Activated CD4-positive, alpha-beta T cell treated with anti-CD3 and anti-CD28 coated beads, Interleukin-2, amount 10 ng/mL, durations not matched to agents 7 days and 5 days (primary cell): ENCODE results near the gene ACE. TPM values are rescaled to one million over a fixed set of nuclear protein-coding genes. Genes with fewer than 3 reads are reported as not detected.

Source experiments
- CTCF ChIA-PET: fragments of 350-600 bp; sonication (Branson Sonifier 250); formaldehyde crosslinking; loops from one replicate; lab custom pipeline; 2021; ENCODE audit warnings: antibody characterized with exemption; lab: Charles Lee
- POLR2A ChIA-PET: fragments of 350-600 bp; sonication (Branson Sonifier 250); formaldehyde crosslinking; loops from one replicate; lab custom pipeline; 2021; ENCODE audit warnings: antibody characterized with exemption; lab: Charles Lee
- DNase-seq: peaks from one replicate; pipeline ENCODE4 v3.0.0-alpha.2; 2020
- H3K27ac Mint-ChIP-seq: one replicate; pipeline ENCODE4 v1.8.0; 2021; ENCODE audit warnings: mild to moderate bottlenecking, moderate library complexity, mixed read lengths
- H3K27me3 Mint-ChIP-seq: one replicate; pipeline ENCODE4 v1.8.0; 2021; ENCODE audit warnings: mixed read lengths
- H3K36me3 Mint-ChIP-seq: one replicate; pipeline ENCODE4 v1.8.0; 2021; ENCODE audit warnings: low read depth, mixed read lengths
- H3K4me1 Mint-ChIP-seq: one replicate; pipeline ENCODE4 v1.8.0; 2021; ENCODE audit warnings: mixed read lengths
- H3K4me3 Mint-ChIP-seq: one replicate; pipeline ENCODE4 v1.8.0; 2021; ENCODE audit warnings: mild to moderate bottlenecking, moderate library complexity, mixed read lengths
- H3K9me3 Mint-ChIP-seq: one replicate; pipeline ENCODE4 v1.8.0; 2021; ENCODE audit warnings: mixed read lengths
- total RNA-seq, 2 experiments: library from RNA; stranded (reverse); gene quantifications; one replicate each; pipeline ENCODE4 v1.2.3, GENCODE V29; 2021

The ACE gene
- total RNA-seq, result 1 to 10 TPM; 4.1 to 5.9 TPM

GRCh38 chr17:63476854-63477479, at the start of gene ACE:
TSS of gene ACE (plus strand) at chr17:63477061. CDS start at chr17:63477095, 34 bp downstream.
- Mint-ChIP-seq H3K27ac (no peak within 1 kb of the TSS), H3K4me1 (peaks cover 20% of the 10 kb centered on the region), H3K27me3 (peaks cover 48% of the 10 kb centered on the region), H3K36me3 (no peaks in the 10 kb centered on the region), H3K4me3 (peak within 1 kb of the TSS; percentile 72), H3K9me3 (no peaks in the 10 kb centered on the region)
- peak; percentile 52 for DNase-seq
- ChIA-PET POLR2A (no interaction called here), CTCF (interaction anchor here (1.1 to 7.6 kb wide), 6 partner anchors 11 to 135 kb away, joined by 3 to 60 read pairs (median 4); no protein-coding TSS in a partner anchor)

GRCh38 chr17:63429766-63430165, 47.1 kb upstream of the ACE start:
- DNase-seq, result no peak
- ChIA-PET POLR2A (no interaction called here), CTCF (interaction anchor here (1.8 to 7.3 kb wide), 3 partner anchors 15 to 183 kb away, joined by 5 to 60 read pairs (median 57); partner anchors contain the start of genes ACE and CYB561)
- Mint-ChIP-seq H3K4me1 (peaks cover 71% of the 10 kb centered on the region), H3K27me3 (peaks cover 2% of the 10 kb centered on the region), H3K4me3 (no peak overlapping the region), H3K9me3 (no peaks in the 10 kb centered on the region), H3K36me3 (peaks cover 2% of the 10 kb centered on the region), H3K27ac (peak overlapping the region; percentile 42)

- Mint-ChIP-seq H3K27ac (peak overlapping the region; percentile 42), H3K36me3 (peaks cover 5% of the 10 kb centered on the region), H3K4me1 (peaks cover 75% of the 10 kb centered on the region), H3K27me3 (no peaks in the 10 kb centered on the region), H3K9me3 (no peaks in the 10 kb centered on the region), H3K4me3 (no peak overlapping the region)
- ChIA-PET POLR2A (no interaction called here), CTCF (interaction anchor here (1.8 to 7.3 kb wide), 2 partner anchors 15 to 182 kb away, joined by 5 to 57 read pairs; partner anchors contain the start of gene CYB561)
- no peak for DNase-seq
Measured at GRCh38 chr17:63430223-63430622, 46.6 kb upstream of the ACE start.

GRCh38 chr17:63431618-63431938, 45.3 kb upstream of the ACE start:
- ChIA-PET POLR2A (no interaction called here), CTCF (interaction anchor here (1.1 to 7.3 kb wide), 6 partner anchors 8 to 180 kb away, joined by 3 to 57 read pairs (median 4); partner anchors contain the start of gene CYB561)
- peaks cover 5% of the 10 kb centered on the region for H3K36me3 Mint-ChIP-seq
- no peaks in the 10 kb centered on the region for H3K9me3 Mint-ChIP-seq
- H3K4me3 Mint-ChIP-seq, result no peak overlapping the region
- no peak for DNase-seq
- H3K27me3 Mint-ChIP-seq, result no peaks in the 10 kb centered on the region
- no peak overlapping the region for H3K27ac Mint-ChIP-seq
- peaks cover 72% of the 10 kb centered on the region for H3K4me1 Mint-ChIP-seq

- ChIA-PET POLR2A (no interaction called here), CTCF (interaction anchor here (1.1 to 7.3 kb wide), 6 partner anchors 8 to 180 kb away, joined by 3 to 57 read pairs (median 4); partner anchors contain the start of gene CYB561)
- Mint-ChIP-seq H3K36me3 (peaks cover 5% of the 10 kb centered on the region), H3K4me1 (peaks cover 72% of the 10 kb centered on the region), H3K9me3 (no peaks in the 10 kb centered on the region), H3K27me3 (no peaks in the 10 kb centered on the region), H3K4me3 (no peak overlapping the region), H3K27ac (no peak overlapping the region)
- DNase-seq, result no peak
Measured at GRCh38 chr17:63431939-63432804, 44.7 kb upstream of the ACE start.

- CTCF ChIA-PET, result interaction anchor here (0.6 to 7.3 kb wide), 15 partner anchors 9 to 254 kb away, joined by 3 to 57 read pairs (median 5); partner anchors contain the start of genes ACE and CYB561
- peaks cover 61% of the 10 kb centered on the region for H3K4me1 Mint-ChIP-seq
- POLR2A ChIA-PET, result no interaction called here
- no peaks in the 10 kb centered on the region for H3K27me3 Mint-ChIP-seq
- DNase-seq, result no peak
- peaks cover 5% of the 10 kb centered on the region for H3K36me3 Mint-ChIP-seq
- no peaks in the 10 kb centered on the region for H3K9me3 Mint-ChIP-seq
- no peak overlapping the region for H3K4me3 Mint-ChIP-seq
- peak overlapping the region; percentile 88 for H3K27ac Mint-ChIP-seq
Measured at GRCh38 chr17:63433746-63434591, 42.9 kb upstream of the ACE start.

GRCh38 chr17:63434951-63435571, 41.8 kb upstream of the ACE start:
- POLR2A ChIA-PET, result interaction anchor here (0.7 kb wide), 1 partner anchor 7 kb away, joined by 3 read pairs; no protein-coding TSS in a partner anchor

GRCh38 chr17:63435681-63436522, 41.0 kb upstream of the ACE start:
- no peak for DNase-seq
- Mint-ChIP-seq H3K36me3 (peaks cover 14% of the 10 kb centered on the region), H3K4me1 (peaks cover 68% of the 10 kb centered on the region), H3K4me3 (no peak overlapping the region), H3K27me3 (no peaks in the 10 kb centered on the region), H3K9me3 (no peaks in the 10 kb centered on the region), H3K27ac (peak overlapping the region; percentile 88)
- POLR2A ChIA-PET, result interaction anchor here (0.7 kb wide), 1 partner anchor 8 kb away, joined by 3 read pairs; no protein-coding TSS in a partner anchor
- CTCF ChIA-PET, result interaction anchor here (0.5 to 7.3 kb wide), 18 partner anchors 9 to 1531 kb away, joined by 3 to 57 read pairs (median 4); partner anchors contain the start of genes ACE, CYB561 and MAP3K3

More at GRCh38 chr17:63434951-63435571, 41.8 kb upstream of the ACE start:
- peaks cover 10% of the 10 kb centered on the region for H3K36me3 Mint-ChIP-seq
- no peaks in the 10 kb centered on the region for H3K9me3 Mint-ChIP-seq
- peak; percentile 75 for DNase-seq
- H3K27me3 Mint-ChIP-seq, result no peaks in the 10 kb centered on the region
- no peak overlapping the region for H3K4me3 Mint-ChIP-seq
- H3K27ac Mint-ChIP-seq, result peak overlapping the region; percentile 88
- CTCF ChIA-PET, result interaction anchor here (0.6 to 7.3 kb wide), 22 partner anchors 10 to 1583 kb away, joined by 3 to 57 read pairs (median 4); partner anchors contain the start of genes ACE, CYB561 and MAP3K3
- peaks cover 62% of the 10 kb centered on the region for H3K4me1 Mint-ChIP-seq

- Mint-ChIP-seq H3K4me3 (no peak overlapping the region), H3K36me3 (peaks cover 14% of the 10 kb centered on the region), H3K9me3 (no peaks in the 10 kb centered on the region), H3K4me1 (peaks cover 71% of the 10 kb centered on the region), H3K27me3 (no peaks in the 10 kb centered on the region), H3K27ac (peak overlapping the region; percentile 76)
- ChIA-PET CTCF (interaction anchor here (0.8 to 7.3 kb wide), 6 partner anchors 8 to 186 kb away, joined by 3 to 57 read pairs (median 18); partner anchors contain the start of genes ACE, CYB561 and MAP3K3), POLR2A (no interaction called here)
- no peak for DNase-seq
Measured at GRCh38 chr17:63436523-63437110, 40.2 kb upstream of the ACE start.

- no peaks in the 10 kb centered on the region for H3K9me3 Mint-ChIP-seq
- peaks cover 71% of the 10 kb centered on the region for H3K4me1 Mint-ChIP-seq
- H3K27me3 Mint-ChIP-seq, result no peaks in the 10 kb centered on the region
- CTCF ChIA-PET, result interaction anchor here (0.7 to 7.1 kb wide), 4 partner anchors 12 to 185 kb away, joined by 3 to 57 read pairs (median 14); partner anchors contain the start of gene MAP3K3
- H3K36me3 Mint-ChIP-seq, result peaks cover 14% of the 10 kb centered on the region
- peak overlapping the region; percentile 80 for H3K27ac Mint-ChIP-seq
- H3K4me3 Mint-ChIP-seq, result no peak overlapping the region
- POLR2A ChIA-PET, result no interaction called here
- DNase-seq, result no peak
Measured at GRCh38 chr17:63437287-63438091, 39.4 kb upstream of the ACE start.
